MM.1S (cell line): ENCODE results near the gene TSPAN9.

Source experiments
- DNase-seq: peaks from one replicate; pipeline ENCODE4 v3.0.0-alpha.2; 2015
- H2AFZ ChIP-seq: fragments of 300-600 bp; sonication (generic); 2 replicates; pipeline ENCODE4 v1.6.0; 2016; ENCODE audit warnings: antibody characterized with exemption, low read length
- H3F3A ChIP-seq: fragments of 300-600 bp; sonication (generic); 2 replicates; pipeline ENCODE4 v1.6.1; 2016; ENCODE audit warnings: mild to moderate bottlenecking, antibody characterized with exemption, low read length, moderate library complexity, mixed read lengths; ENCODE audit not compliant: insufficient read depth
- H3K27ac ChIP-seq: fragments of 300-600 bp; sonication (generic); 2 replicates; pipeline ENCODE4 v1.5.1; 2016; ENCODE audit warnings: mild to moderate bottlenecking, low read length
- H3K27me3 ChIP-seq: fragments of 300-600 bp; sonication (generic); replicated peaks from 2 replicates; pipeline ENCODE4 v1.6.0; 2016; ENCODE audit warnings: low read length; ENCODE audit not compliant: insufficient read depth
- H3K36me3 ChIP-seq: fragments of 300-600 bp; sonication (generic); replicated peaks from 2 replicates; pipeline ENCODE4 v1.6.1; 2016; ENCODE audit warnings: mild to moderate bottlenecking, low read length, mixed read lengths; ENCODE audit not compliant: insufficient read depth
- H3K4me1 ChIP-seq: fragments of 300-600 bp; sonication (generic); 2 replicates; pipeline ENCODE4 v1.6.1; 2016; ENCODE audit warnings: low read length, mixed read lengths
- H3K4me2 ChIP-seq: fragments of 300-600 bp; sonication (generic); 2 replicates; pipeline ENCODE4 v1.6.0; 2016; ENCODE audit warnings: low read depth, low read length
- H3K4me3 ChIP-seq: fragments of 300-600 bp; sonication (generic); 2 replicates; pipeline ENCODE4 v1.5.1; 2016; ENCODE audit warnings: low read length, mixed read lengths
- H3K79me2 ChIP-seq: fragments of 300-600 bp; sonication (generic); 2 replicates; pipeline ENCODE4 v1.6.1; 2016; ENCODE audit warnings: mixed run types, low read length, mixed read lengths
- H3K9ac ChIP-seq: fragments of 300-600 bp; sonication (generic); 2 replicates; pipeline ENCODE4 v1.6.1; 2016; ENCODE audit warnings: low read length, mixed read lengths
- H3K9me2 ChIP-seq: fragments of 300-600 bp; sonication (generic); replicated peaks from 2 replicates; pipeline ENCODE4 v1.6.1; 2016; ENCODE audit warnings: mild to moderate bottlenecking, low read length, mixed read lengths; ENCODE audit not compliant: insufficient read depth
- H3K9me3 ChIP-seq: fragments of 300-600 bp; sonication (generic); replicated peaks from 2 replicates; pipeline ENCODE4 v1.6.1; 2016; ENCODE audit warnings: mild to moderate bottlenecking, low read length, mixed read lengths; ENCODE audit not compliant: insufficient read depth
- H4K20me1 ChIP-seq: fragments of 300-600 bp; sonication (generic); 2 replicates; pipeline ENCODE4 v1.6.1; 2016; ENCODE audit warnings: mild to moderate bottlenecking, low read length, moderate library complexity, mixed read lengths; ENCODE audit not compliant: insufficient read depth
- EZH2 ChIP-seq: fragments of 300-600 bp; sonication (generic); optimal IDR thresholded peaks from 2 replicates; pipeline ENCODE3; 2017; ENCODE audit warnings: low read depth, mild to moderate bottlenecking, antibody characterized with exemption, low read length, mixed read lengths
- EZH2phosphoT487 ChIP-seq: fragments of 300-600 bp; sonication (generic); IDR thresholded peaks from 2 replicates; pipeline ENCODE4 v1.6.1; 2018; ENCODE audit warnings: antibody characterized with exemption, low read length
- TF ChIP-seq, protein P1 (sequence below): fragments of 300-600 bp; sonication (generic); IDR thresholded peaks from 2 replicates; pipeline ENCODE4 v1.5.1; 2016; ENCODE audit warnings: antibody characterized with exemption, low read length, mixed read lengths

Gene TSPAN9

GRCh38 chr12:3277306-3277943 is 200.2 kb downstream of the TSPAN9 start:
- H3K9me2 ChIP-seq, result no peaks in the 10 kb centered on the region
- no peaks in the 10 kb centered on the region for H3K79me2 ChIP-seq
- no peak overlapping the region for H3K4me2 ChIP-seq
- peaks cover 96% of the 10 kb centered on the region for H3K27me3 ChIP-seq
- no peaks in the 10 kb centered on the region for H3K9me3 ChIP-seq
- H3K9ac ChIP-seq, result no peak overlapping the region
- DNase-seq, result no peak
- no peaks in the 10 kb centered on the region for H4K20me1 ChIP-seq
- TF ChIP-seq EZH2phosphoT487, result no peak
- TF ChIP-seq, protein P1, sequence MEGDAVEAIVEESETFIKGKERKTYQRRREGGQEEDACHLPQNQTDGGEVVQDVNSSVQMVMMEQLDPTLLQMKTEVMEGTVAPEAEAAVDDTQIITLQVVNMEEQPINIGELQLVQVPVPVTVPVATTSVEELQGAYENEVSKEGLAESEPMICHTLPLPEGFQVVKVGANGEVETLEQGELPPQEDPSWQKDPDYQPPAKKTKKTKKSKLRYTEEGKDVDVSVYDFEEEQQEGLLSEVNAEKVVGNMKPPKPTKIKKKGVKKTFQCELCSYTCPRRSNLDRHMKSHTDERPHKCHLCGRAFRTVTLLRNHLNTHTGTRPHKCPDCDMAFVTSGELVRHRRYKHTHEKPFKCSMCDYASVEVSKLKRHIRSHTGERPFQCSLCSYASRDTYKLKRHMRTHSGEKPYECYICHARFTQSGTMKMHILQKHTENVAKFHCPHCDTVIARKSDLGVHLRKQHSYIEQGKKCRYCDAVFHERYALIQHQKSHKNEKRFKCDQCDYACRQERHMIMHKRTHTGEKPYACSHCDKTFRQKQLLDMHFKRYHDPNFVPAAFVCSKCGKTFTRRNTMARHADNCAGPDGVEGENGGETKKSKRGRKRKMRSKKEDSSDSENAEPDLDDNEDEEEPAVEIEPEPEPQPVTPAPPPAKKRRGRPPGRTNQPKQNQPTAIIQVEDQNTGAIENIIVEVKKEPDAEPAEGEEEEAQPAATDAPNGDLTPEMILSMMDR, result no peak
- no peak for TF ChIP-seq EZH2
- no peak overlapping the region for H3K27ac ChIP-seq
- no peaks in the 10 kb centered on the region for H3K36me3 ChIP-seq
- no peak overlapping the region for H2AFZ ChIP-seq
- H3K4me1 ChIP-seq, result no peaks in the 10 kb centered on the region
- H3F3A ChIP-seq, result no peaks in the 10 kb centered on the region
- no peak overlapping the region for H3K4me3 ChIP-seq

DNA sequence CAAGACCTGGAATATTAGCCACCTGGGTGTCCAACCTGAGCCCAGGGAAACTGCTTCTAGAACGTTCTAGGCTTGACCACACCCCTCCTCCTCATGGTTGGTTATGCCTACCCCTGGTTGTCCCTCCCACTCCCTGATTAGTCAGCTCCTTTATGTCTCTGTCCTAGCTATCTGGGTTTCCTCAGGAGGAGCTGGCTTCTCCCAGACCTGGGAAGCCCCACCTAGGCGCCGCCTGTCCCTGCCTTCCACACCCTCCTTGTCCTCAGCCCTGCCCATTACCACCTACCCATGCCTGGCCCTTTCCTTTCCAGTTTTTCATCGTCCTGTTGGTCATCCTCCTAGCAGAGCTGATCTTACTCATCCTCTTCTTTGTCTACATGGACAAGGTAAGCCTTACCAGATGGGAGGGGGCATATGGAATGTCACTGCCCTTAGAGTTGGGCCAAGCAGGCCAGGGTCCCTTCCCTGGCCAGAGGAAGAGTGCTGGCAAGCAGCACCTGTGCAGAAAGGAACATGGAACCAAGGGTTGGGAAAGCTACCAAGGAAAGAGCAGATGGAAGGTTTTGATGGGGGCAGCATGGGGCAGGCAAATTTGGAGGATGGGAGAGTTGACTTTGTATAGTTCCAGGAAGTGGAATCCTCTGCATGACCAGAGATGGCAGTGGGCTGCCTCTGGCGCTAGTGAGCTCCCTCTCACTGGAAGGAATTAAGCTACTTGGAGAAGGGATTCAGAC is 201.7 kb downstream of the TSPAN9 start:
- Histone ChIP-seq H3K4me1 (no peaks in the 10 kb centered on the region), H3K27me3 (peaks cover 96% of the 10 kb centered on the region), H3K9me3 (no peaks in the 10 kb centered on the region), H3K9ac (no peak overlapping the region), H3K4me3 (no peak overlapping the region), H4K20me1 (no peaks in the 10 kb centered on the region), H3F3A (no peaks in the 10 kb centered on the region), H2AFZ (no peak overlapping the region), H3K9me2 (no peaks in the 10 kb centered on the region), H3K27ac (no peak overlapping the region), H3K79me2 (no peaks in the 10 kb centered on the region), H3K4me2 (no peak overlapping the region), H3K36me3 (no peaks in the 10 kb centered on the region)
- no peak for DNase-seq
- TF ChIP-seq EZH2phosphoT487 (no peak), EZH2 (no peak)
- TF ChIP-seq, protein P1, result no peak

GRCh38 chr12:3279415-3279780 is 202.2 kb downstream of the TSPAN9 start:
- Histone ChIP-seq H3K36me3 (no peaks in the 10 kb centered on the region), H3K9ac (no peak overlapping the region), H3K27ac (no peak overlapping the region), H2AFZ (no peak overlapping the region), H3F3A (no peaks in the 10 kb centered on the region), H3K4me1 (no peaks in the 10 kb centered on the region), H3K4me3 (no peak overlapping the region), H3K79me2 (no peaks in the 10 kb centered on the region), H4K20me1 (no peaks in the 10 kb centered on the region), H3K9me2 (no peaks in the 10 kb centered on the region), H3K4me2 (no peak overlapping the region), H3K27me3 (peaks cover 96% of the 10 kb centered on the region), H3K9me3 (no peaks in the 10 kb centered on the region)
- no peak for DNase-seq
- TF ChIP-seq, protein P1, result no peak
- TF ChIP-seq EZH2 (no peak), EZH2phosphoT487 (no peak)
